Measurements from ENCODE around the gene CDPF1.

The CDPF1 gene

GRCh38 chr22:46238541-46238940, 11.6 kb downstream of the CDPF1 start:
- in situ Hi-C loops (cut with MboI; ENCODE audit: low pct_unique_long_range_greater_than_20kb, low sequenced_read_pairs): no loop called here
- DNase-seq: no peak

- DNase-seq: no peak
- in situ Hi-C loops (cut with MboI; ENCODE audit: low pct_unique_long_range_greater_than_20kb, low sequenced_read_pairs): no loop called here
These were observed 12.5 kb downstream of the CDPF1 start for GRCh38 chr22:46237453-46238124.

- in situ Hi-C loops (cut with MboI; ENCODE audit: low pct_unique_long_range_greater_than_20kb, low sequenced_read_pairs): no loop called here
- DNase-seq: no peak
These were observed 15.1 kb downstream of the CDPF1 start for GRCh38 chr22:46234969-46235368.

DNA sequence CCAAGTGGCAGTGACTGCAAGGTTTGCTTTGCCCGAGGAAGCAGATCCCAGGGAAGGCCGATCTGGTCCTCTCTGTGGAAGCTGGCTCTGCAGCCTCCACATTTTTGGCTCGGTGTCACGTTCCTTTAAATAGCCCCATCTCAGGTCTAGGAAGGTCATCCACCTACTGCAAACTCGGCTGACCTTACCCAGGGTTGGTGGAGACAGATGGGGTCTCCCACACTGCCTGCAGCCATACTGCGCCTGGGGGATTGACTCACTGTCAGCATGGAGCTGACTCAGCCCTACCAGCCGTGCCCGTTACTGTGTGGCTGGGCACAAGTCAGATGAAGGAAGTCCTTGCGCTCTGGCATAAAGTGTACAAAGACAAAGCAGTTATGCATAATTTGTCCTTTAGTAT, 16.9 kb downstream of the CDPF1 start:
- DNase-seq: peak; percentile 19
- in situ Hi-C loops (cut with MboI; ENCODE audit: low pct_unique_long_range_greater_than_20kb, low sequenced_read_pairs): no loop called here

GRCh38 chr22:46230262-46230901, 19.7 kb downstream of the CDPF1 start:
- no peak for DNase-seq
- in situ Hi-C loops (cut with MboI; ENCODE audit: low pct_unique_long_range_greater_than_20kb, low sequenced_read_pairs): no loop called here

GRCh38 chr22:46229701-46230100, 20.4 kb downstream of the CDPF1 start:
- in situ Hi-C loops (cut with MboI; ENCODE audit: low pct_unique_long_range_greater_than_20kb, low sequenced_read_pairs): no loop called here
- DNase-seq: no peak

DNA sequence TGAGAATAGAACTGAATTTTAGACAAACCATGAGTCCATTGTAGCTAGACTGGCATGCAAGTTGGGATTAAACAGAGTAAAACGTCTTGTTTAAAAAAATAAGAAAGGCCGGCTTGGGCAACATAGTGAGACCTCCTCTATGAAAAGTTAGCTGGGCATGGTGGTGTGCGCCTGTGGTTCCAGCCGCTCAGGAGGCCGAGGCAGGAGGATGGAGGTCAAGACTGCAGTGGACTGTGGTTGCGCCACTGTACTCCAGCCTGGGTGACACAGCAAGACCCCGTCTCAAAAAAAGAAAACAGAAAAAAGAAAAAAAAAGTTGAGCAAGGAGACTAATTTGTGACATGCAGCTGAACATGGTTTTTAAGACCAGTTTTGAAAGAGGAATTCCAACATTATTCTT, 23.5 kb downstream of the CDPF1 start:
- DNase-seq: no peak
- in situ Hi-C loops (cut with MboI; ENCODE audit: low pct_unique_long_range_greater_than_20kb, low sequenced_read_pairs): no loop called here

- no peak for DNase-seq
- in situ Hi-C loops (cut with MboI; ENCODE audit: low pct_unique_long_range_greater_than_20kb, low sequenced_read_pairs): no loop called here
These were observed 24.5 kb downstream of the CDPF1 start for GRCh38 chr22:46225631-46226030.

DNA sequence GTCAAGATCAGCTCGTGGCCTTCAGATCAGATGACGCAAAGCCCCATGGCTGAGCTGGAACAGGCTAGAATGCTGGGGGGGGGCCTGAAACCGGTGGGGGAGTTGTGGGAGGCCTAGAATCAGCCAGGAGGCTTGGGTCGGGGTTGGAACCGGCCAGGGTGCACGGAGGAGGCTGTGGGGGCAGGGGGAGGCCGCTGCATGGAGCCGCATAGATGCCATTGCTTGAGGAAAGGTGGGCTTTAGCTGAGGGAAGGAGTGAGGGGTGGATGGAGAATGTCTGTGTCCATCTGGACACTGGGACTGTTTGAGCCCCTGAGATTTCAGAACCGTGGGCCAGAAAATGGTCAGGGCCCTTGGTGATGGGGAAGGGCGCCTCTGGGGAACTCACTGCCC, 25.2 kb downstream of the CDPF1 start:
- in situ Hi-C loops (cut with MboI; ENCODE audit: low pct_unique_long_range_greater_than_20kb, low sequenced_read_pairs): no loop called here

DNA sequence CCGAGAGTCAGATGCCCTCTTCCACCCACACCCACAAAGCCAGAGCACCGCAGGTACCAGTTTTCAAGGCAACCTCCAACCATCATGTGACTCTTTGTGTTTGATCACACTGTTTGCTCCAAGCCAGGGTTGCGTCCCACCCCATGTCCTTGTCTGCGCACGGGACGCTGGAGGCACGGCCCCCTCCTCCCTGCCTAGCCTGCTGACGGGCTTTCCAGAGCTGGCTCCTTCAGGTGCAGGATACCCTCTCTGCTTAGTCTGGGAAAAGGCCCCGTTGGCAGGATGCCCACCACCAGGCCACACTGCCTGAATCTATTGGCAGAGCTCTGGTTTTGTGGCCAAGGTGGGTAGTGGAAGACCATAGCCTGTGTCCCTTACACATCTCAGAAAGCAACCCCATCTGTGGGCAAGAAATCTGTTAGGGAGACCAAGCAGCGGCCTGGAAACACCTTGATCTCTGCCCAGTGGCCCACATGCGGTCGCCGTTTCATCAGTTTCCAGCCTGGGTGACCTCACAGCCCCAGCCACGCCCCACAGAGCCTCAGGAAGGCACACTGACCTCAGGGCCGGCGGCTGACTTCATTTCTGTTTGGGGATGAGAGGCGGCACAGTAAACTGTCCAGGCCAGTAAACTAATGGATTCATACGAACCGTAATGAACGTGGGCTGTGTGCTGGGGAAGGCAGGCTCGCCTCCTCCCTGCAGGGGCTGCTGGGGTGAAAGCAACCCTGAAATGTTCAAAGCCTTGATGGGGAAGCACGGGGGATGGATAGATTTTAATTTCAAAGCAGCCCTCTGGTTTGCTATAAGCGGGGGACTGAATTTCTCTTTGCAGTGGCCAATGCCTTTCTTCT, 25.8 kb downstream of the CDPF1 start:
- in situ Hi-C loops (cut with MboI; ENCODE audit: low pct_unique_long_range_greater_than_20kb, low sequenced_read_pairs): no loop called here
- no peak for DNase-seq

More for the DNA sequence above, 25.2 kb downstream of the CDPF1 start:
- DNase-seq: no peak

DNA sequence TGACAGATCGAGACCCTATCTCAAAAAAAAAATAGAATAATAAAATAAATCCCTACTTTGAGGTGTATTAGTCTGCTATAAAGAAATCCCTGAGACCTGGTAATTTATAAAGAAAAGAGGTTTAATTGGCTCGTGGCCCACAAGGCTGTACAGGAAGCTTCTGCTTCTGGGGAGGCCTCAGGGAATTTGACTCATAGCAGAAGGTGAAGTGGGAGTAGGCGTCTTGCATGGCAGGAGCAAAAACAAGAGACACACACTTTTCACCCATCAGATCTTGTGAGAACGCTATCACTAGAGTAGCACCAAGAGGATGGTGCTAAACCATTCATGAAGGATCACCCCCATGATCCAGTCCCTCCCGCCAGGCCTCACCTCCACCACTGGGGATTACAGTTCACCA, 29.2 kb downstream of the CDPF1 start:
- in situ Hi-C loops (cut with MboI; ENCODE audit: low pct_unique_long_range_greater_than_20kb, low sequenced_read_pairs): no loop called here
- DNase-seq: no peak

DNA sequence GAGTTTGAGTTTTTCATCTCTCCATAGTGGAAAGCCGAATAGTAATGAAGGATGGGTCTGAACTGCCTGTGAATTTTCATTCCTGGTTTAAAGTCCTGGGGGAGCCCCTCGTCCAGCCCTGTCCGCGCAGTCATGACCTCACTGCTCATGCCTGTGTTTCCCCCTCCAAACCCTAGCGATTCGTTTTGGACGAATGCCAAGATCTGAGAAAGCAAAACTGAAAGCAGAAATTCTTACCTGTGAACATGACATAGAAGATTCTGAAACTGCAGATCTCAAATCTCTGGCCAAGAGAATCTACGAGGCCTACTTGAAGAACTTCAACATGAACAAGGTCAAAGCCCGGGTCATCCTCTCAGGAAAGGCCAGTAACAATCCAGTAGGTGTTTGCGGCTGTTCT, 30.5 kb downstream of the CDPF1 start:
- no peak for DNase-seq
- in situ Hi-C loops (cut with MboI; ENCODE audit: low pct_unique_long_range_greater_than_20kb, low sequenced_read_pairs): no loop called here

- in situ Hi-C loops (cut with MboI; ENCODE audit: low pct_unique_long_range_greater_than_20kb, low sequenced_read_pairs): no loop called here
- DNase-seq: no peak
These were observed 35.5 kb downstream of the CDPF1 start for GRCh38 chr22:46214616-46215015.

GRCh38 chr22:46214149-46214548, 35.9 kb downstream of the CDPF1 start:
- in situ Hi-C loops (cut with MboI; ENCODE audit: low pct_unique_long_range_greater_than_20kb, low sequenced_read_pairs): no loop called here
- no peak for DNase-seq

- DNase-seq: no peak
- in situ Hi-C loops (cut with MboI; ENCODE audit: low pct_unique_long_range_greater_than_20kb, low sequenced_read_pairs): no loop called here
These were observed 37.0 kb downstream of the CDPF1 start for GRCh38 chr22:46213052-46213451.

DNA sequence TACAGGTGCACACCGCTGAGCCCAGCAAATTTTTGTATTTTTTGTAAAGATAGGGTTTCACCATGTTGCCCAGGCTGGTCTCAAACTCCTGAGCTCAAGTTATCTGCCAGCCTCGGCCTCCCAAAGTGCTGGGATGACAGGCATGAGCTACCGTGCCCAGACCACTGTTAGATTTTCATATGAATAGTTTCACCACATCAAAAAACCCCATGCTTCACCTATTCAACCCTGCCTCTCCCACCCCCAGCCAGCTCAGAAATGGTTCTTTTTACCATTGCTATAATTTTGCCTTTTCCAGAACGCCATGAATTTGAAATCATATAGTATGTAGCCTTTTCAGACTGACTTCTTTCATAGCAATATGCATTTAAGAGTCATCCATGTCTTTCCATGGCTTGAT, 37.9 kb downstream of the CDPF1 start:
- no peak for DNase-seq
- in situ Hi-C loops (cut with MboI; ENCODE audit: low pct_unique_long_range_greater_than_20kb, low sequenced_read_pairs): no loop called here

- no peak for DNase-seq
- in situ Hi-C loops (cut with MboI; ENCODE audit: low pct_unique_long_range_greater_than_20kb, low sequenced_read_pairs): no loop called here
These were observed 40.8 kb downstream of the CDPF1 start for GRCh38 chr22:46209262-46209661.

GRCh38 chr22:46203601-46203980, 46.5 kb downstream of the CDPF1 start:
- DNase-seq: no peak
- in situ Hi-C loops (cut with MboI; ENCODE audit: low pct_unique_long_range_greater_than_20kb, low sequenced_read_pairs): no loop called here

DNA sequence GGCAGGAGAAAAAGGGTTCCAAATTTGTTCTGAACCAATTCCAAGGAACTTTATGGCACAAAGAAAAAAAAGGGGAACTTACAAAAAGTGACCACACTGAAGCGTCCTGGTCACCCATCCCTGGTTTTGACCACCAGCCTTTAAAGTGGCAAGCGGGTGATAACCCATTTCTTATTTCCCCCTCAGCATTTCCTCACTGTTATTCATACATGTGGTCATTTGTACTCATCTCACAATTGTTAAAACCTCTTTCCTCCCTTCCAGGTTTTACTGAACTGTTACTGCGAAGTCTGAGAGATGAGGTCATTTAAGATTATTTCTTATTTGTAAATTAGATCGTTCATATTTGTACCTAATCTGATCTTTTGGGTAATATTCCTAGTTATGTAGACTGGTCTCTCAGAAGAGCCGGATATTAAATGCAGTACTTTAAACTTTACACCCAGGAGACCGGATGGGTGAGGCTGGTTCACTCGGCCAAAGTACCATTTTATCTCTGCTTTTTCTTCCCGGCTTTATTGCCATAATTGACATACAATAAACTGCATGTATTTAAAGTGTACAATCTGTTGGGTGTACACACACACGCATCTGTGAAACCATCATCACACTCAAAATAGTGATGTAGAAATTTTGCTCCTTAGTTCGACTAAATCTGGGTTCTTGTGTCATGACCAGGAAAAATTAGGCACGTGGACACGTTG, 47.0 kb downstream of the CDPF1 start:
- DNase-seq: no peak
- in situ Hi-C loops (cut with MboI; ENCODE audit: low pct_unique_long_range_greater_than_20kb, low sequenced_read_pairs): no loop called here
